AG04449 (cell line): ENCODE results near the gene FPGS.

Experiments
- CTCF ChIA-PET: fragments of 350-600 bp; formaldehyde crosslinking; extraction: SDS; loops from one replicate; lab custom pipeline; 2021; ENCODE audit warnings: antibody characterized with exemption; lab: Yijun Ruan, JAX
- POLR2A ChIA-PET: fragments of 400-600, 350-600 bp; formaldehyde crosslinking; extraction: SDS; loops from one replicate; lab custom pipeline; 2020; ENCODE audit warnings: antibody characterized with exemption, inconsistent platforms; lab: Yijun Ruan, JAX
- DNase-seq: peaks from one replicate; pipeline ENCODE4 v3.0.0-alpha.2; 2010; ENCODE audit warnings: low read depth, low spot score
- H3K4me3 ChIP-seq: 2 replicates; pipeline ENCODE4 v1.5.1; 2011; ENCODE audit warnings: low read depth, mild to moderate bottlenecking, control low read depth, low read length
- TF ChIP-seq, protein P1 (sequence below): IDR thresholded peaks from one replicate; pipeline ENCODE4 v1.5.1; 2011; ENCODE audit warnings: mild to moderate bottlenecking, moderate library complexity, low read length, control low read depth, inconsistent platforms; ENCODE audit not compliant: insufficient read depth; ENCODE audit errors: missing control alignments

Gene FPGS

GRCh38 chr9:127815512-127816361 is 13.1 kb downstream of the FPGS start:
- CTCF ChIA-PET = interaction anchor here (1.4 kb wide), 1 partner anchor 9 kb away, joined by 5 read pairs; no protein-coding TSS in a partner anchor
- TF ChIP-seq, protein P1, sequence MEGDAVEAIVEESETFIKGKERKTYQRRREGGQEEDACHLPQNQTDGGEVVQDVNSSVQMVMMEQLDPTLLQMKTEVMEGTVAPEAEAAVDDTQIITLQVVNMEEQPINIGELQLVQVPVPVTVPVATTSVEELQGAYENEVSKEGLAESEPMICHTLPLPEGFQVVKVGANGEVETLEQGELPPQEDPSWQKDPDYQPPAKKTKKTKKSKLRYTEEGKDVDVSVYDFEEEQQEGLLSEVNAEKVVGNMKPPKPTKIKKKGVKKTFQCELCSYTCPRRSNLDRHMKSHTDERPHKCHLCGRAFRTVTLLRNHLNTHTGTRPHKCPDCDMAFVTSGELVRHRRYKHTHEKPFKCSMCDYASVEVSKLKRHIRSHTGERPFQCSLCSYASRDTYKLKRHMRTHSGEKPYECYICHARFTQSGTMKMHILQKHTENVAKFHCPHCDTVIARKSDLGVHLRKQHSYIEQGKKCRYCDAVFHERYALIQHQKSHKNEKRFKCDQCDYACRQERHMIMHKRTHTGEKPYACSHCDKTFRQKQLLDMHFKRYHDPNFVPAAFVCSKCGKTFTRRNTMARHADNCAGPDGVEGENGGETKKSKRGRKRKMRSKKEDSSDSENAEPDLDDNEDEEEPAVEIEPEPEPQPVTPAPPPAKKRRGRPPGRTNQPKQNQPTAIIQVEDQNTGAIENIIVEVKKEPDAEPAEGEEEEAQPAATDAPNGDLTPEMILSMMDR = no peak
- POLR2A ChIA-PET = interaction anchor here (0.7 to 1.8 kb wide), 2 partner anchors 12 to 54 kb away, joined by 3 to 5 read pairs; no protein-coding TSS in a partner anchor

GRCh38 chr9:127816362-127816725 is 13.7 kb downstream of the FPGS start:
- DNase-seq = no peak
- TF ChIP-seq, protein P1 = no peak
- POLR2A ChIA-PET = no interaction called here
- CTCF ChIA-PET = interaction anchor here (1.4 kb wide), 1 partner anchor 11 kb away, joined by 6 read pairs; no protein-coding TSS in a partner anchor
- H3K4me3 ChIP-seq = no peak overlapping the region

More at GRCh38 chr9:127815512-127816361, 13.1 kb downstream of the FPGS start:
- no peak overlapping the region for H3K4me3 ChIP-seq
- no peak for DNase-seq

GRCh38 chr9:127816728-127817127 is 14.0 kb downstream of the FPGS start:
- TF ChIP-seq, protein P1 = no peak
- H3K4me3 ChIP-seq = no peak overlapping the region
- ChIA-PET POLR2A (no interaction called here), CTCF (interaction anchor here (1.0 to 1.4 kb wide), 4 partner anchors 9 to 55 kb away, joined by 3 to 6 read pairs (median 4); no protein-coding TSS in a partner anchor)
- no peak for DNase-seq

- no peak overlapping the region for H3K4me3 ChIP-seq
- ChIA-PET CTCF (interaction anchor here (0.9 to 1.4 kb wide), 5 partner anchors 8 to 300 kb away, joined by 3 to 6 read pairs (median 3); no protein-coding TSS in a partner anchor), POLR2A (interaction anchor here (1.0 kb wide), 1 partner anchor 10 kb away, joined by 3 read pairs; no protein-coding TSS in a partner anchor)
- TF ChIP-seq, protein P1 = no peak
- no peak for DNase-seq
Observed at GRCh38 chr9:127817881-127818434, 15.3 kb downstream of the FPGS start.

DNA sequence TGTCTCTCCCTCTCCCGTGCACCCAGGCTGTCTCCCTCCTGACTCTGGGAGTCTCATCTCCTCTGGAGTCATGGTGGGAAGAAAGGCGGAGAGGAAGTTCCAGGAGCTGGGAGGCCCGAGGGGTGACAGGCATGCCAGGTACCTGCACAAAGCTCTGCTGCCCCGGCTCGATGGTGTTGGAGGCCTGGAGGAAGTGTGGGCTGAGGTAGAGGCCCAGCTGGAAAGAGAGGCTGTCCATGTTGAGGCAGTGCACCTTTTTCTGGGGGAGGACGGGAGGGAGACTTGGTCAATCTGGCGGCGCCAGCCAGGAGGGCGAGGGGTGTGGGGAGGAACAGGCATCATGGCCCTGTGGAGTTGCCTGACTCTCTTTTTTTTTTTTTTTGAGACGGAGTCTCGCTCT is 15.9 kb downstream of the FPGS start:
- CTCF ChIA-PET = interaction anchor here (0.9 to 1.5 kb wide), 3 partner anchors 51 to 299 kb away, joined by 3 to 5 read pairs (median 3); no protein-coding TSS in a partner anchor
- POLR2A ChIA-PET = interaction anchor here (1.2 kb wide), 1 partner anchor 16 kb away, joined by 3 read pairs; the partner anchor contains the start of gene FPGS
- DNase-seq = no peak
- TF ChIP-seq, protein P1 = no peak
- H3K4me3 ChIP-seq = no peak overlapping the region
